ENCODE measurements around the gene GNG7.
"Not testable (repeated sequence)": the region's sequence is repeated elsewhere in the genome, so short reads cannot be mapped to it uniquely, and the experiment has no call there.

Gene GNG7

DNA sequence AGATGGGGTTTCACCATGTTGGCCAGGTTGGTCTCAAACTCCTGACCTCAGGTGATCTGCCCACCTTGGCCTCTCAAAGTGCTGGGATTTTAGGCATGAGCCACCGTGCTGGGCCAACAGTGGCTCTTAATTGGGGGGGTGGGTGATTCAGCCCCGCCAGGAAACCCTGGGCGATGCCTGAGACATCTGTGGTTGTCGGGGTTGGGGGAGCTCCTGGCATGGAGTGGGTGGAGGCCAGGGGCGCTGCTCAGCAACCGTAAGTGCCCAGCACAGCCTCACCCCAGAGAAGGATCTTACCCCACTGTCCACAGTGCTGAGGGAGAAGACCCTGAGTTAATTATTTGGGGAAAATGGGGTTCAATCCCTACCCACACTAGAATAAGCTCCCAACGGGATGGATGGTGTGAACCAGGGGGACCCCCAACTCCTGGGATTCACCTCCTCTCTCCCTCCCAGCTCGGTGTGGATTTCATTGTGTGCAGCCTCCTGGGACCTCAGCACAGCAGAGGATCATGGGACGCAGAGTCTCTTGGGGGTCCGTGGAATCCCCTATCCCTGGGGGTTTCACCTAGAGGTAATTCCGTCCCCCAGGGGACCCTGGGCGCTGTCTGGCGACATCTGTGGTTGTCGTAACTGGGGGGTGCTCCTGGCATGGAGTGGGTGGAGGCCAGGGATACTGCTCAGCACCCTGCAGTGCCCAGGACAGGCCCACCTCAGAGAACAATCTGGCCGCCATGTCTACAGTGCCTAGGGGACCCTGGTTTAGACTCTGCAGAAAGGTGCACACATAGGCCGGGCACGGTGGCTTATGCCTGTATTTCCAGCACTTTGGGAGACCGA lies 157.7 kb downstream of the GNG7 start:
- no peak overlapping the region for H2AFZ ChIP-seq (ENCODE audit: low read length)
- H2AK5ac ChIP-seq (ENCODE audit: low read depth, low read length): peak overlapping the region; percentile 48
- no peak overlapping the region for H2BK120ac ChIP-seq (ENCODE audit: low read depth, low read length)
- peak overlapping the region; percentile 60 for H3K18ac ChIP-seq (ENCODE audit: low read length)
- no peak overlapping the region for H3K23ac ChIP-seq (ENCODE audit: low read depth, low read length, poor library complexity)
- no peak overlapping the region for H3K27ac ChIP-seq (replicated peaks; ENCODE audit: low read length)
- peaks cover 0 to 7% (median 0%) of the 10 kb centered on the region in 3 experiments for H3K27me3 ChIP-seq (ENCODE audit: control insufficient read depth in 3 of 3, insufficient read depth in 3 of 3, low read depth in 1 of 3, low read length in 3 of 3)
- H3K4me1 ChIP-seq (ENCODE audit: control insufficient read depth in 2 of 2, insufficient read depth in 1 of 2, low read depth in 1 of 2, low read length in 2 of 2): peaks cover 30 to 38% of the 10 kb centered on the region in 2 donors
- DNase-seq (ENCODE audit: low spot score): no peak
- no peak overlapping the region for H3K4me3 ChIP-seq (ENCODE audit: low read length in 2 of 2)
- no peak overlapping the region for H3K9ac ChIP-seq (ENCODE audit: low read depth, low read length, poor library complexity)
- peaks cover 0 to 2% of the 10 kb centered on the region in 2 donors for H3K9me3 ChIP-seq (replicated peaks in 1 of 2; ENCODE audit: control insufficient read depth in 2 of 2, insufficient read depth in 1 of 2, low read depth in 1 of 2, low read length in 2 of 2)
- no peak overlapping the region for H4K8ac ChIP-seq (ENCODE audit: low read depth, low read length)
- no peak overlapping the region for H2BK12ac ChIP-seq (ENCODE audit: low read length)
- H3K4me2 ChIP-seq (ENCODE audit: insufficient read depth, low read length, poor library complexity, severe bottlenecking): no peak overlapping the region
- peak overlapping the region; percentile 10 for H2BK15ac ChIP-seq (ENCODE audit: low read length)
- no peak overlapping the region for H2BK5ac ChIP-seq (ENCODE audit: low read length)
- WGBS, 2 donors (ENCODE audit: extremely low coverage in 2 of 2, insufficient read length in 2 of 2, insufficient replicate concordance in 1 of 2): no CpG with 5 or more reads among the region's 18 CpGs
- no peaks in the 10 kb centered on the region for H3K36me3 ChIP-seq (replicated peaks in 1 of 2; ENCODE audit: control insufficient read depth in 2 of 2, insufficient read depth in 2 of 2, low read length in 2 of 2)
- no peaks in the 10 kb centered on the region for H3K79me1 ChIP-seq (ENCODE audit: low read depth, low read length)
- H4K91ac ChIP-seq (ENCODE audit: low read depth, low read length, poor library complexity): no peak overlapping the region
- H3K4ac ChIP-seq (ENCODE audit: low read length): no peak overlapping the region
- H3K14ac ChIP-seq (ENCODE audit: low read length): no peak overlapping the region

DNA sequence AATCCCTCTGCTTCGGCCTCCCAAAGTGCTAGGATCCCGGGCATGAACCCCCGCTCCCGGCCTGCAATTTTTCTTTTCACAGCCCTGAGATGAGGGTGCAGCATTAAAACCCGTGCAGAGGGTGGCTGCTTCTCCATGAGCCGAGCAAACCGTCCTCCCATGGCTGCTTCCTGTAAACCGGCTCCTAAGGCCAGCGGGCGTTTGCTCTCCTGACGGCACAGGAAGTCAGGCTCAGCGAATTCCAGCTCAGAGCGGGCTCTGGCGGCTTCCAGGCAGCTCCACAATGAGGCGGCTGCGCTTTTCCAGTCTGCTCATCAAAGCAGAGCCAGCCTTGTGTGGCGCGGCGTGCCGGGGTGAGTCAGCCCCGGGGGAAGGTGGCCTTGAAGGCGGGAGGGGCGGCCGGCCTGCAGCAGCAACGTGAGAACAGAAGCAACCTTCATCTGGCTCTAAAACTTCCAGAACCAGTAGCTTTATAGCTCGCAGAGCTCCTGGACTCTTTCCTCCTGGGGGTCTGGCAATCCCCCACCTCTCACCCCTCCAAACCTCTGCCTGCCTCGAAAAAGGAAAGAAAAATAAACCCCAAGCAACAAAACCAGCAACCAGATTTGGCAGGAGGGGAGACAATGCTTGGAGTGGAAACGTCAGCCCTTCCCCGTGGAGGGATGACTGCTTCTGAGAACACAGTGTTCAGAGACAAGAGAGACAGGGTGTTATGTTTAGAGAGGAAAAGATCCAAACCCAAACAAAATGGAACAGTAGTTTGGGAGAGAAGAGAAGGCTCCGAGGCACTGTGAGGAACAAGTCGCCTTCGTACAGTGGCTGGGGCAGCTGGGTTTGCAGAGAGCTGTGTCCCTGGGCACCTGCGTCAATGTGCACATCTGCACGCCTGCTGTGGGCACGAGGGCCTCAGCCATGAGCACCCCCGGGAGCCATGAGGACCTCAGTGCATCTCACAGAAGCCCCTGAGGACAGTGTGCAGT lies 158.7 kb downstream of the GNG7 start:
- Histone ChIP-seq H3K9ac (ENCODE audit: low read depth, low read length, poor library complexity) (no peak overlapping the region), H2AK5ac (ENCODE audit: low read depth, low read length) (peak overlapping the region; percentile 20), H3K9me3 (replicated peaks in 1 of 2; ENCODE audit: control insufficient read depth in 2 of 2, insufficient read depth in 1 of 2, low read depth in 1 of 2, low read length in 2 of 2) (no peaks in the 10 kb centered on the region), H3K4ac (ENCODE audit: low read length) (no peak overlapping the region), H2BK5ac (ENCODE audit: low read length) (no peak overlapping the region), H3K4me1 (ENCODE audit: control insufficient read depth in 2 of 2, insufficient read depth in 1 of 2, low read depth in 1 of 2, low read length in 2 of 2) (peaks cover 32 to 38% of the 10 kb centered on the region in 2 donors), H2AFZ (ENCODE audit: low read length) (peak overlapping the region; percentile 74), H3K23ac (ENCODE audit: low read depth, low read length, poor library complexity) (peak overlapping the region; percentile 20), H3K4me2 (ENCODE audit: insufficient read depth, low read length, poor library complexity, severe bottlenecking) (peak overlapping the region; percentile 31), H3K36me3 (replicated peaks in 1 of 2; ENCODE audit: control insufficient read depth in 2 of 2, insufficient read depth in 2 of 2, low read length in 2 of 2) (no peaks in the 10 kb centered on the region), H3K27me3 (ENCODE audit: control insufficient read depth in 3 of 3, insufficient read depth in 3 of 3, low read depth in 1 of 3, low read length in 3 of 3) (peaks cover 0 to 7% (median 0%) of the 10 kb centered on the region in 3 experiments), H4K91ac (ENCODE audit: low read depth, low read length, poor library complexity) (no peak overlapping the region), H3K4me3 (ENCODE audit: low read length in 2 of 2) (peak overlapping the region in 1 of 2 donors; percentile 35), H3K14ac (ENCODE audit: low read length) (no peak overlapping the region), H2BK120ac (ENCODE audit: low read depth, low read length) (no peak overlapping the region), H3K27ac (replicated peaks; ENCODE audit: low read length) (peak overlapping the region; percentile 85), H3K79me1 (ENCODE audit: low read depth, low read length) (no peaks in the 10 kb centered on the region), H3K18ac (ENCODE audit: low read length) (peak overlapping the region; percentile 92), H2BK12ac (ENCODE audit: low read length) (peak overlapping the region; percentile 33), H4K8ac (ENCODE audit: low read depth, low read length) (no peak overlapping the region), H2BK15ac (ENCODE audit: low read length) (peak overlapping the region; percentile 75)
- WGBS, 2 donors (ENCODE audit: extremely low coverage in 2 of 2, insufficient read length in 2 of 2, insufficient replicate concordance in 1 of 2): no CpG with 5 or more reads among the region's 36 CpGs
- DNase-seq (ENCODE audit: low spot score): peak; percentile 89

DNA sequence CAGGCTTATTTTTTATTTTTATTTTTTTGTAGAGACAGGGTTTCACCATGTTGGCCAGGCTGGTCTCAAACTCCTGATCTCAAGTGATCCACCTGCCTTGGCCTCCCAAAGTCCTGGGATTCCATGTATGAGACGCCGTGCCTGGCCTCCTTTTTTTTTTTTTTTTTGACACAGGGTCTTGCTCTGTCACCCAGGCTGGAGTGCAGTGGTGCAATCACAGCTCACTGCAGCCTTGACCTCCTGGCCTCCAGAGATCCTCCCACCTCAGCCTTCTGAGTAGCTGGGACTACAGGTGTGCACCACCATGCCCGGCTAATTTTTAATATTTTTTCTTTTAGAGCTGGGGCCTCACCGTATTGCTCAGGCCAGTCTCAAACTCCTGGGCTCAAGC lies 159.4 kb downstream of the GNG7 start:
- H3K27ac ChIP-seq (replicated peaks; ENCODE audit: low read length): peak overlapping the region; percentile 85
- DNase-seq (ENCODE audit: low spot score); H2BK12ac ChIP-seq (ENCODE audit: low read length); H3K4me2 ChIP-seq (ENCODE audit: insufficient read depth, low read length, poor library complexity, severe bottlenecking); H3K36me3 ChIP-seq (replicated peaks in 1 of 2; ENCODE audit: control insufficient read depth in 2 of 2, insufficient read depth in 2 of 2, low read length in 2 of 2); H3K9me3 ChIP-seq (replicated peaks in 1 of 2; ENCODE audit: control insufficient read depth in 2 of 2, insufficient read depth in 1 of 2, low read depth in 1 of 2, low read length in 2 of 2); H3K27me3 ChIP-seq (ENCODE audit: control insufficient read depth in 3 of 3, insufficient read depth in 3 of 3, low read depth in 1 of 3, low read length in 3 of 3); H2BK5ac ChIP-seq (ENCODE audit: low read length); H3K9ac ChIP-seq (ENCODE audit: low read depth, low read length, poor library complexity); H2BK120ac ChIP-seq (ENCODE audit: low read depth, low read length); H4K8ac ChIP-seq (ENCODE audit: low read depth, low read length); H2AK5ac ChIP-seq (ENCODE audit: low read depth, low read length); H3K4ac ChIP-seq (ENCODE audit: low read length); H4K91ac ChIP-seq (ENCODE audit: low read depth, low read length, poor library complexity); H3K23ac ChIP-seq (ENCODE audit: low read depth, low read length, poor library complexity); H3K14ac ChIP-seq (ENCODE audit: low read length); H3K79me1 ChIP-seq (ENCODE audit: low read depth, low read length): not testable (repeated sequence)
- peak overlapping the region; percentile 76 for H3K18ac ChIP-seq (ENCODE audit: low read length)
- WGBS, 2 donors (ENCODE audit: extremely low coverage in 2 of 2, insufficient read length in 2 of 2, insufficient replicate concordance in 1 of 2): no CpG with 5 or more reads among the region's 4 CpGs
- peaks cover 32 to 38% of the 10 kb centered on the region in 2 donors for H3K4me1 ChIP-seq (ENCODE audit: control insufficient read depth in 2 of 2, insufficient read depth in 1 of 2, low read depth in 1 of 2, low read length in 2 of 2)
- peak overlapping the region; percentile 75 for H2BK15ac ChIP-seq (ENCODE audit: low read length)
- peak overlapping the region in 1 of 2 donors; percentile 35 for H3K4me3 ChIP-seq (ENCODE audit: low read length in 2 of 2)
- H2AFZ ChIP-seq (ENCODE audit: low read length): peak overlapping the region; percentile 74

Measured in neuronal stem cell (in vitro differentiated cells).